ENCODE measurements around the gene H3-3A. TPM values are rescaled to one million over a fixed set of nuclear protein-coding genes. Genes with fewer than 3 reads are reported as not detected.
A peak's percentile ranks its signal among the peaks of the same experiment; 100 is the strongest.

Gene H3-3A
- total RNA-seq (100 to 1,000 TPM; 122 to 302 (median 193) TPM), polyA plus RNA-seq (100 to 1,000 TPM; 329 to 427 TPM)

DNA sequence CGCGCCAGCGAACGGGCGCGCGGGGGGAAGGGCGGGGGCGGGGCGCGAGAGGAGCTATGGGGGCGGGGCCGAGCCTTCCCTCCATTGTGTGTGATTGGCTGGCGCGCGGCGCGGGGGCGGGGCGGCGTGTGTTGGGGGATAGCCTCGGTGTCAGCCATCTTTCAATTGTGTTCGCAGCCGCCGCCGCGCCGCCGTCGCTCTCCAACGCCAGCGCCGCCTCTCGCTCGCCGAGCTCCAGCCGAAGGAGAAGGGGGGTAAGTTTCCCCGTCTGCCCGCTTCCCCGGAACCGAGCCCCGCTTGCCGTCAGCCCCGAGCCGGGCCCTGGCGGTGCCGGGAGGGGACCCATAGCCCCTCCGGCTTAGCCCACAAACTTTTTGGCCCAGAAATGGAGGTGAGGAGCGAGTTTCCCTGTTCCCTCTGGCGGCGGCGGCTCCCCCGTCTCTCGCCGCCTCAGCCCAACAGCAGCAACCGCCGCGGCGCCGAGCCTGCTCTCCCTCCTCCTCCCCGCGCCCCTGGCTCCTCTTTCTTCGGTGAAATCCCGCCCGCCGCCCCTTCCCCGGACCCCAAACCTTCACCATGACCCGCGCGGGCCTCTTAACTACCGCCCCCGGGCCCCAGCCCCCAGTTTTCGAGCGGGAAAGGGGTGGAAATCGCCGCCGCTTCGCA is at the start of gene H3-3A:
TSS of gene H3-3A (plus strand) at position 159 of the 666 bp plus-strand sequence. CDS start 1,636 bp downstream, outside the sequence.
- TF ChIP-seq, protein P1, sequence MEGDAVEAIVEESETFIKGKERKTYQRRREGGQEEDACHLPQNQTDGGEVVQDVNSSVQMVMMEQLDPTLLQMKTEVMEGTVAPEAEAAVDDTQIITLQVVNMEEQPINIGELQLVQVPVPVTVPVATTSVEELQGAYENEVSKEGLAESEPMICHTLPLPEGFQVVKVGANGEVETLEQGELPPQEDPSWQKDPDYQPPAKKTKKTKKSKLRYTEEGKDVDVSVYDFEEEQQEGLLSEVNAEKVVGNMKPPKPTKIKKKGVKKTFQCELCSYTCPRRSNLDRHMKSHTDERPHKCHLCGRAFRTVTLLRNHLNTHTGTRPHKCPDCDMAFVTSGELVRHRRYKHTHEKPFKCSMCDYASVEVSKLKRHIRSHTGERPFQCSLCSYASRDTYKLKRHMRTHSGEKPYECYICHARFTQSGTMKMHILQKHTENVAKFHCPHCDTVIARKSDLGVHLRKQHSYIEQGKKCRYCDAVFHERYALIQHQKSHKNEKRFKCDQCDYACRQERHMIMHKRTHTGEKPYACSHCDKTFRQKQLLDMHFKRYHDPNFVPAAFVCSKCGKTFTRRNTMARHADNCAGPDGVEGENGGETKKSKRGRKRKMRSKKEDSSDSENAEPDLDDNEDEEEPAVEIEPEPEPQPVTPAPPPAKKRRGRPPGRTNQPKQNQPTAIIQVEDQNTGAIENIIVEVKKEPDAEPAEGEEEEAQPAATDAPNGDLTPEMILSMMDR (IDR thresholded peaks at IDR 0.05) = no peak
- H3K36me3 ChIP-seq = peaks cover 0 to 13% (median 0%) of the 10 kb centered on the region in 3 donors
- intact Hi-C loops (cut with DNase I) = no loop called here
- peak within 1 kb of the TSS; percentile 75 to 85 (median 80) for H3K4me3 ChIP-seq
- H3K27me3 ChIP-seq = no peaks in the 10 kb centered on the region
- FAIRE-seq (no peak), ATAC-seq (peak; percentile 81 to 89 (median 84)), DNase-seq (peak; percentile 97 to 100 (median 98))
- peaks cover 14 to 28% (median 27%) of the 10 kb centered on the region in 3 donors for H3K4me1 ChIP-seq
- H3K27ac ChIP-seq = peak within 1 kb of the TSS; percentile 95 to 100 (median 98)
- H3K9me3 ChIP-seq = no peaks in the 10 kb centered on the region
- WGBS, 2 donors = 0 to 1% methylated on average over 49 to 78 of the region's 78 CpGs

DNA sequence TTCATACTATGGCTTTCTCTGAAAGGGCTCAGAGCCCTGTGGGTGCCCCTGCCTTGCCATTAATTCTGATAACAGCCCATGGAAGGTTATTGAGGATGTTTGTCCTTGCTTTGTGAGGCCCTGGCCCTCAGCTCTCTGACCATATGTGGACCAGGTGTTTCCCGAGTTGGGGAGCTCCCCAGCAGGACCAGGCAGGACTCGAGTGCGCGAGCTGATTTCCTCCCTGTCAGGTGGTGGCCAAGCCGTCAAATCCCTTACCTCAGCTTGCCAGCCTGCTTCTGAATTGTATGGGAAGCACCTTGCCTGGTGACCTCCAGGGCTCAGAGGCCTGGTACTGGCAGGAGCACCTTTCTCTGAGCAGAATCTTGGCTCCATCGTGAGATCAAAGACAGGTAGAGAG is 45.4 kb upstream of the H3-3A start:
- 51 to 55% methylated on average over 6 of the region's 6 CpGs for whole genome bisulfite sequencing, 2 donors
- Histone ChIP-seq H3K9me3 (no peaks in the 10 kb centered on the region), H3K27ac (no peak overlapping the region), H3K4me1 (no peaks in the 10 kb centered on the region), H3K4me3 (no peak overlapping the region), H3K27me3 (no peaks in the 10 kb centered on the region), H3K36me3 (no peaks in the 10 kb centered on the region)
- no peak for DNase-seq
- no peak for ATAC-seq
- TF ChIP-seq, protein P1 (IDR thresholded peaks at IDR 0.05) = no peak
- no peak for FAIRE-seq
- intact Hi-C loops (cut with DNase I) = no loop called here

DNA sequence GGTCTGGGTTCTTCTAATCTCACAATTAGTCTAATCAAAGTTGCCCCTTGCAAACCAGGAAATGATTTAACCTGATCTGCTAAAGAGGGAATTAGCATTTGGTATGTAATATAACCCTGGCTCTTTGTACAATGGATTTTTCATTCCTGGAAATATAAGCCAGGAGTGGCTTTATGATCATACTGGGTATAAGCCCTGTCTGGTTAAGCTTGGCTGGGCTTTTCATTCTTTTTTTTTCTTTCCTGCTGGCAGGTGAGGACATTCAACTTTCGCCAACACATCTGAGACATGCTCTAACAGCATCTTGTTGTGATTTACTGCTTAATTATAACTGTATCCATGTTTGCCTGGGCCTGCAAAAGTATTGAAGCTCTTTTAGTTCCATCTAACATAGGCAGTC is 42.9 kb upstream of the H3-3A start:
- TF ChIP-seq, protein P1 (IDR thresholded peaks at IDR 0.05) = no peak
- DNase-seq = no peak
- intact Hi-C loops (cut with DNase I) = no loop called here
- H3K27me3 ChIP-seq = no peaks in the 10 kb centered on the region
- no peak for ATAC-seq
- 97 to 98% methylated on average over 1 of the region's 1 CpG for WGBS, 2 donors
- H3K9me3 ChIP-seq = no peaks in the 10 kb centered on the region
- FAIRE-seq = no peak
- H3K4me3 ChIP-seq = no peak overlapping the region
- H3K4me1 ChIP-seq = no peaks in the 10 kb centered on the region
- H3K27ac ChIP-seq = no peak overlapping the region
- H3K36me3 ChIP-seq = no peaks in the 10 kb centered on the region

DNA sequence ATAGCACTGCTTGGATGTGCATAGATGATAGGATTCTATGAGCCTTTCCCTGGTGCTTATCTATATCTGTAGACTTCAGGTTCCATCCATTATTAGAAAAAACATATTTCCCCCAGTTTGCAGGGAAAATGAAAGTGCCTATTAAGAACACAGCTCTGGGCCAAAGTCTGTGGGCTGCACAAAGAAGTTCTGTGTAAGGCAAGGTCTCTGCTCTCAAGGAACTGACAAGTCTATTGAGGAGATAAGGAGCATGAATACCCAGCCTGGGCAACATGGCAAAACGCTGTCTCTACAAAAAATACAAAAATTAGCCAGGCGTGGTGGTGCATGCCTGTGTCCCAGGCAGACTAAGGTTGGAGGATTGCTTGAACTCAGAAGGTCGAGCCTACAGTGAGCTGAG is 41.1 kb upstream of the H3-3A start:
- ATAC-seq = no peak
- Histone ChIP-seq H3K4me1 (no peaks in the 10 kb centered on the region), H3K36me3 (no peaks in the 10 kb centered on the region), H3K4me3 (no peak overlapping the region), H3K27ac (no peak overlapping the region), H3K27me3 (no peaks in the 10 kb centered on the region), H3K9me3 (no peaks in the 10 kb centered on the region)
- no peak for DNase-seq
- intact Hi-C loops (cut with DNase I) = no loop called here
- TF ChIP-seq, protein P1 (IDR thresholded peaks at IDR 0.05) = no peak
- WGBS, 2 donors = 52 to 55% methylated on average over 3 of the region's 3 CpGs
- FAIRE-seq = no peak

DNA sequence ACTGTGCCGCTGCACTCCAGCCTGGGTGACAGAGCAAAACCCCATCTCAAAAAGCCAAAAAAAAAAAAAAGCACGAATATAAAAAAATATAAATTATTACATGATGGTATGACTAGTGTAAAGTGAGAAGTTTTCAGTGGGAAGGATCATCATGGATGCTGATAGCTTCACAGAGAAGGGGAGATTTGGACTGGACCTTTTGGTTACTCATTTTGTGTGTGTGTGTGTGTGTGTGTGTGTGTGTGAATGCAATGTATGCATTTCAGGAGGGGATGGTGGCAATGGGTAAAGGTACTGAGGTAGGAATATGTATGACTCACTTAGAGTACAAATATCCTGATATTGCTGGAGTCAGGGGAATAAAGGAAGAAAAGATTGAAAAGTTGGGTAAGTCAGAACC is 40.7 kb upstream of the H3-3A start:
- no peaks in the 10 kb centered on the region for H3K36me3 ChIP-seq
- FAIRE-seq (no peak), DNase-seq (no peak), ATAC-seq (no peak)
- TF ChIP-seq, protein P1 (IDR thresholded peaks at IDR 0.05) = no peak
- no peak overlapping the region for H3K4me3 ChIP-seq
- 35 to 37% methylated on average over 2 of the region's 2 CpGs for WGBS, 2 donors
- no peak overlapping the region for H3K27ac ChIP-seq
- no peaks in the 10 kb centered on the region for H3K9me3 ChIP-seq
- no peaks in the 10 kb centered on the region for H3K4me1 ChIP-seq
- intact Hi-C loops (cut with DNase I) = no loop called here
- H3K27me3 ChIP-seq = no peaks in the 10 kb centered on the region

All from pancreas (tissue), 10 donors.